ENCODE data around the gene TRPV5.

Gene TRPV5

DNA sequence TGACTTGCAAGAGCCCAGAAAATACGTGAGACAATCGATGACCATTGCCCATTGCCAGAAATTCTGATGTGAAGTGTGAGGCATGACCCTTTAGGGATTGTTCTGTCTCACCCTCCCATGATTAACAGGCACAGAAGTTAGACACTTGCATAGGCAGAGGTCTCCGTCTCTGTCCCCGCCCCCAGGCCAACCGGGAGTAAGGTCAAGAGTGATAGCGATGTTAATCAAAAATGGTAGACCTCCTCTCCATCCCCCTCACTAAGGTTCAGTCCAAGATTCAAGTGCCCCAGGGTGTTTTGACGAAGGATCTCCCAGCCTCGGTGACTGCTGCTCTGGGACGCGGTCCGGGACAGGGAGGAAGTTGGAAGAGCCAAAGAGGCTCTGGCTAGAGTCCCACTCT lies 25.3 kb downstream of the TRPV5 start:
- no peak for DNase-seq

DNA sequence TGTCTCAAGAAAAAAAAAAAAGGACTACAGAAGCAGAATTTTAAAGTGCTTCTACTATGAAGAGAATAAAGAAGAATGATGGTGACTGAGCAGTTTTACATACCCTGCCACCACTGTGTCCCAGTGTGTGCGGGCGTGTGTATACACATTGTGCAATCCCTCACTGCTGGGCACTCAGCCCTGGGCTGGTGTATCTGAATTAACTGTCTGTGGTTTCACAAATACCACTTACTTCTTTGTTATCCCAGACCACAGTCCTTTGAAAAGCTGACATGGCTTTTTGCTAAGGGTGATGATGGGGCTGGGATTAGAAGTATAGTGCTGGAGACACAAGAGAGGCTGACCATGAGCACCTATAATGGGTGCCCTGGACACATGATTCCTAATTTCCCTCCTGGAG lies 26.9 kb downstream of the TRPV5 start:
- no peak for DNase-seq

DNA sequence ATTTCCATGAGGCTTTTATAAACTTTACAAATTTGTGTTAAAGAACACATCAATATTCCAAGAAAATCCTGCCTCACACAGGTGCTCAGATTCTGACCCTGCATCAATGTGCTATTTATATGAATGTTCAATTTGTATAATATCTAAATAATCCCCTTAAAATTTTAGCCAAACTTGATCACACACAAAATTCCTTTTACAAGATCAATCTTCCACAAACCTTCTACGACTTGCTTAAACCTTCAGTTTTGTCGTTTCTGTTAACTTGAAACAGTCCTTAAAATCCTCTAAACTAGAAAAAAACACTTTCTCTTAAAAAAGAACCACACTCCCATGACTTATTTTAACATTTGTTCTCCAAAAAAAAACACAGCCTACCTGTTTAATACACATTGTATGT lies 27.8 kb downstream of the TRPV5 start:
- DNase-seq = no peak

DNA sequence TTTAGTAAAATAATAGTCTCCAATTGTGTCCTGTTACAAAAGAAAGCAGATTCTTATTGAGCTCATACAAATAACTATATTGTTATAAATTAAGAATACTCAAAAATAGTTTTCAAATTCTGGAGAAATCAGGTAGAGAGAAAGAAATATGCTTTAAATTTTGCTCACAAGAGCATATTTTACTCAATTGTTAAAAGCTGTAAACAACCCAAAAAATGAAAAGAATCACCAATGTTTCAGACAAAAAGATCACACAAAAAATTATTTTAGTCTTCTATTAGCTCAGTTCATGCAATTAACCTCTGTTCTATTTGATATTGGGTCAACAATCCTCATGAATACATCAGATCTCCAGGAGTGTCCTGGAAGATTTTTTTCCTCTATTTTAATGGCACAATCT lies 29.4 kb downstream of the TRPV5 start:
- no peak for DNase-seq

DNA sequence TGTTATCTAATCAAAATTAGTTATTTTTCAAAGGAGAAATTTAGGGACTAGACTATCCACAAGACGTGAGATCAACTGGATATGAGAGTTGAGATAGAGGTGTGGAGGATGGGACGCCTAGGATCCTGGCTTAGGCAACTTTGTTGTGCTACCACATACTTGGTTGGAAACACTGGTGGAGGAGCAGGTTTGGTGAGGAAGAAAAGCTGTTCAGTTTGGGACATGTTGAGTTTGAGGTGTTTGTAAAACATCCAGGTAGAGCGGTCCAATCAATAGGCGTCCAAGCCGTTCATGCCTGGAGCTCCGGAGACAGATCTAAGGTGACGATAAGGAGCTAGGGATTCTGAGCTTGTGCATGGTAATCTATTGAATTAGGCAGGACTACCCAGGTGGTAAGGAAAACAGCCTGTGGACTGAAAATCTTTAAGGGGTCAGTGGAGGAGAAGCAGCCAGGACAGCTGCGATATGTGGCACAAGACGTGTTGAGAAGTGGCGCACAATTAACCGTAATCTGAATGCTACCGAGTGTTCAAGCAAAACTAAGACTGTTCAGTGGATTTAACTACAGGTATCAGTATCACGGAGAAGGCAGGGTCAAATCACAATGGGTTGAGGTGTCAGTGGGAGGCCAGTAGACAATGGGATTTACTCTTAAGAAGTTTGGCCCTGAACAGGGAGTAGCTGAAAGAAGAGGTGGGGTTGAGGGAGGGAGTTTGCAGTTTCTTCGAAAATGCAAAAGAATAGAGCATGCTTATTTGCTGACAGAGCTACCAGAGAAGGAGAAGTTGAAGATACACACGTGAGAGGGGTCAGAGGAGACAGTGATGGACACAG lies 31.9 kb downstream of the TRPV5 start:
- DNase-seq = no peak

DNA sequence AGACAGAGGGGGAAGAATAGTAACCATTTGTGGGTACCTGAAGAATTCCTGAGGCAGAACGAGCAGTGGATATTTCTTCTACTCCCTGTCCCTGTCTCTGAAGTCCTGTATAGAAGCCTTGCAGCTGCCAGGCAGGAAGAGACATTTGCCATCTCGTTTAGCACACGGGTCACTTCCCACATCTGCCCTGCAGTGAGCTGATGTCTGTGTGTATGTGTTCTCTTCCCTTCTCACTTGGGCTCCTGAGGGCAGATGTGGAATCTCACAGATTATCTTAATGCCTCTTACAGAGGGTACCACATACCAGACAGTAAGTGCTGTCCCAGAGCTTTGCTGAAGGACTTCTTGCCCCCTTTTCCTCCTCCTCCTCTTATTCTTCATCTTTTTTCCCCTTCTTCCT lies 33.9 kb downstream of the TRPV5 start:
- no peak for DNase-seq

DNA sequence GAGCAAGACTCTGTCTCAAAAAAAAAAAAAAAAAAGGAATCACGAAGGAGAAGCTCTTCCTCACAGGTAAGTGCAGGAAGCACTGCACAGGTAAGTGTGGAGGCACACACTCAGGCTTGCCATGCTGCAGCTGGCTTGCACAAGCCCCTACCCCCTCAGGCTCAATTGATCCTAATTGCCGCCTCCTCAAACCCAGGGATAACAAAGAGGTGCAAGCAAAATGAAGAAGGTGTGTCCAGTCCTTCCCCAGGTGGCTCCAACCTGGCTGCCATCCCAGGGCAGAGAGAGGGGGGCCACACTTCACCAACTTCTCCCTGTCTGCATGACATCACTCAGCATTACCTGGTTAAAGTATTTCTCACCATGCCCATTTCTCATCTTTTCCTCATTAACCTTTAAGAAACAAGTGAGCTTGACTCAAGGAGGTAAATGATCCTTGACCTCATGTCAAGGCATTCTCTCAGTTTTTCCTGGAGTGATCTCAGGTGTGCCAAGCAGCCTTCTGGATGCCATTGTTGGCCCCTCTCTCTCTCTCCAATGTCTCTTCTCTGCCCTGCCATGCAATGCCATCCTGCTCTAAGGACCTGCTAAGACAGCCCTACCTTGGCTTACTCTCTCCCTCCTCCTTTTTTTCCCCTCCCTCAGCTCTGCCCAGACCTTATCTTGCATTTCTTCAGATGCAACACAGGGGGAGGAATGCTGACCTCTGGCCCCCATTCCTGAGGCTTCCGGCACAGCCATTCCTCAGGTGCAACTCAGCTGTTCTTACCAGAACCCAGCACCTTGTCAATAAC lies 35.0 kb downstream of the TRPV5 start:
- DNase-seq = no peak

DNA sequence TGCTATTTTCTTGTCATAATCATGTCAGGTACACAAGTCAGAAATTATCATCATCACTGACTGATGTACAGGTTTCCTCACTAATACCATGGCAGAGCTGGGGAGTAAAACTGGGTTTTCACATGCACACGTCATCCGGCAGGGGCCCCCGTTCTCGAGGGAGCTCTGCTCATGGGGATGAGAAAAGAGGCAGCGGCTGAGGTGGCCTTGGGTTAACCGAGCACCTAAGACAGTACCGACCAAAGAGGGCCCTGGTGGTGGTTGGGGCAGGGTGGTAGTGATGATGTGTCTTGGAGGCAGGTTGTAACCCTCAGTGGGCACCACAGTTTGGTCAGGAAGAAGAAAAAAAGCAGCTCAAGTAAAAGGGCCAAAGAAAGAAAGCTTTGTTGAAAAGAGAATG lies 35.9 kb downstream of the TRPV5 start:
- no peak for DNase-seq

DNA sequence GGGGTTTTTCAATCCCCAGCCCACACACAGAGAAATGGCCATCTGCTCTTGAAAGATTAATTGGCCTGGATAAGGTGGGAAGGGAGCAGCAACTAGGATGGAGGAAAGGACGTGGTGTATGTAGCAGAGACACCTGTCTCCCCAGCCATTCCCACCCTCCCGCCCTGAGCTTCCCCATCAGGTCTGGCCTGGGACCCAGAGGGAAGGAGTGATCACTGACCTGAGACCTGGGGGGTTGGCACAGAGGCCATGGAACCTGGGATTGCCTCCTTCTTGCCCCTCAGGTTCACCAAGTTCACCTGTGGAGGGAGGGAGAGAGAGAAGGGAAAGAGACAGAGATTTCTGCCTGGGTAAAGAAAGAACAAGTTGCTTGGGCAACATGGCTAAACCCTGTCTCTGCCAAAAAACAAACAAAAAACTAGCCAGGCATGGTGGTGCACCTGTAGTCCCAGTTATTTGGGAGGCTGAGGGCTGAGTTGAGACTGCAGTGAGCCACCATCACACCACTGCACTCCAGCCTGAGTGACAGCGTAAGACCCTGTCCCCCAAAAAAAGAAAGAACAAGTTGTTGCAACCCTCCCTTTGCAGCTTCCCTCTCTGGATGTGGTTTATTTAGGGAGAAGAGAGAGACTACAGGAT lies 36.7 kb downstream of the TRPV5 start:
- no peak for DNase-seq

DNA sequence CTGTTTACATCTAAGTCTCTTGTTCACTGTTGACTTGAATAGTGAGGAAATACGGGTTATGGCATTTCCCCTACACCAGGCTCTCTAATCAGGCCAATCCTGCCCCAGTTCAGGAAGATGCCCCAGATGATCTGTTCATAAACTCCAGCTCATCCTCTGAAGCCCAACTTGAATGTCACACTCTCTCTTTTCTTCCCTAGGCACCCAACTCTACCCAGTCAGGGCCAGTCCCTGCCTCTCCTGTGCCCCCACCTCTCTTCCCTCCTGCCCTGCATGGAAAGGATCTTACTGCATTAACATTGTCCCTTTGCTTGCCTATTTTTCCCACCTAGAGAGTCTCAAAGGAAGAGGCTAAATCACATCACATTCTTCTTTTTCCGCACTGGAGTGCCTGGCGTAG lies 37.4 kb downstream of the TRPV5 start:
- no peak for DNase-seq

DNA sequence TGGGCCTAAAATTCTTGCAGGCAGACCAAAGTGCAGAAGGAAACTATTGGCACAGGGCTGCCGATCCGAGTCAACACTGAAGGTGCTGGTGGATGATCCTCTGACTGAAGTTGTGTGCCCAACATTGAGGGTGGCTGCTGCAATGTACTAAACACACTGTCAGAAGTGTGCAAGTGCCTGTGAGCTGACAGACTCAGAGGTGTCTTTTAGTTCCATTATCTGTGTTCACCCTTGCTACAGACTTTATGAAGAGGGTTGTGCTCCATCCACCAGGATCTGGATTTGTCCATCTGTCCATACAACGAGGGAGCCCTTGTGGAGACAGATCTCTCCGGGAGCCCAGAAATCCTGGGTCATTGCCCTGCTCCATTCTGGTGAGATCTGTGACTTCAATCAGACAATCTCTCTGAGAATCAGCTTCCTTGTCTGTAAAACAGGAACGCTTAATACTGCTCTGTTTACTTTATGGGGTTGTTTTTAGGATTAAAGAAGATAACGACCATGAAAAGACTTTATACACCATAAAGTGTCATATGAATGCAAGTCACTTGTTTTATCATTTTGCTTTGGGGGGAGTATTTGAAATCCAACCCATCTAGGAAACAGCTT lies 38.5 kb downstream of the TRPV5 start:
- DNase-seq = no peak

DNA sequence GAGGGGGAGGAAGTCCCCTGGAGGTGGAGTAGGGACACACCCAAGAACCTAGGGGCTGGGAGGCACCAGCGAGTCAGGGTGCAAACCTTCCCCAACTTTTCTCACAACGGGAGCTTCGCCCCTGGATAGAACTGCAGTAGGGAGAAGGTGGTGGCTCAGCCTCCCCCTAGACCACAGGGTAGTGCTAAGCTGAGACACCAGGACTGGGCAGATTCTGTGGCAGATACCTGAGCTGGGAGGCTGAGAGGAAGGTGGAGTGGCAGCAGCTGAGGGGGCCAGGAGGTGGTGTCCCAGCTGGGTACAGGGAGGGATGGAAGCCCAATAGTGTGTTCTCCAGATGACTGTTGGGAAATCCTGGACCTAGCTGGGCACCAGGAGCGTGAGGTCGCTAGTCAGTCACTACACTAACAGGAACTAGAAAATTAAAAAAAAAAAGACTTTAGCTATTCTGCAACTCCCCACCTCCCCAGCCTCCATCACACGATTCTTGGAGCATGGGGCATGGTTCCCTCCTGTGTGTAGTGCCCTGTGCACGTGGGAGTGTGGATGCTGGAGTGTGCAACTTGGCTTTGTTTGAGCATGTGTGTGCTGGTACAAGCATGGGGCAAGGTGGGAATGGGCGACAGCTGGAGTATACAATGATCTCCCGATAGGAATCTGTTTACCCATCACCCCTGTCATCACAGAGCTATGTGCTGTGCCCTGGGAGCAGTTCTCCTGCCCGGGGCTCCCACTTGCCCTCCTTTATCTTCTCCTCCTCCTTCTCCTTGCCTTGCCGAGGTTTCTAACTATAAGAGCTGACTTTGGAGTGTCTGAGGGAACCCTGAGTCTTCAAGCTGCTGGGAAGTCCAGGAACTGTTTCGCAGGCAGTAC lies 39.2 kb downstream of the TRPV5 start:
- DNase-seq = no peak

DNA sequence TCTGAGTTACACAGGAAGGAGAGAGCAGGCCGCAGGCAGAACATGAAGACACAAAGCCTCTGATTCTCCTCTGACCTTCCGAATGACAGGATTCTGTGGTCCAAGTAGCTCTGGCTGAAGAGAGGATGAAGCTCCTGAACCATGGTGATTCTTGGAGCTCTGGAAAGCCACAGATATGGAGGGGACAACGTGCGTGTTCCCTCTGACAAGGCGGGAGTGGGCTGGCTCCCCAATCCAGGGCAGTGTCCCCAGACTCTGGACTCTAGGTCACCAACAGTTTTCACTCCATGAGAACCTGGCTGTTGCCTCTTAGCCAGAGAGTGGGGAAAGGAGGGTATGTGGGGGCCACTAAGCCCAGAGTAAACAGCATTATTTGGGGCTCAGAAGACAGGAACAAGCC lies 40.6 kb downstream of the TRPV5 start:
- DNase-seq = no peak

DNA sequence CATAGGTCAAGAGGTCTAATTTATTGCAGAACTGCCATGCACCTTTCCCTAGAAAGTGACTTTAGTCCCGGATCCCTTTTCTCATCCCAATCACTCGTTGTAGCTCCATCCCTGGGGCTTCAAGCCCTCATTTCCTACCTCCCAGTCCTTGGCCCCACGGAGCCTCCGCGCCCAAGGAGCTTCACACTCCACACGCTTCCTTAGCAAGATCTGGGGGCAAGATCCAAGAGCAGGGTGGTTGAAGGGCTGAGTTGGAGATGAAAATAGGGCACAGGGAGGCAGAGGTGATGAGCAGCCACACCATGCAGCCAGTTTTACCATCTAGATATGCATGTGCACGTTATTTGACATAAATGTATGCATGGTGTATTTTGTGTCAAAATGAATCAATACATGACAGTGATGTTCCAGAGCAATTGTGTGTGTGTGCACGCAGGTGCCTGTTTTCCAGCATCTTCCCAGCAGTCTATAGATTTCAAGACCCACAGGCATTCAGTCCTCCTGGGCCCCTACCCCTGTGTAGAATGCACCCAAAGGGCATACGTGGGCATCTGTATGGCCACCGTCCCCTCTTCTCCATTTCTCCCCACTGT lies 42.0 kb downstream of the TRPV5 start:
- no peak for DNase-seq

DNA sequence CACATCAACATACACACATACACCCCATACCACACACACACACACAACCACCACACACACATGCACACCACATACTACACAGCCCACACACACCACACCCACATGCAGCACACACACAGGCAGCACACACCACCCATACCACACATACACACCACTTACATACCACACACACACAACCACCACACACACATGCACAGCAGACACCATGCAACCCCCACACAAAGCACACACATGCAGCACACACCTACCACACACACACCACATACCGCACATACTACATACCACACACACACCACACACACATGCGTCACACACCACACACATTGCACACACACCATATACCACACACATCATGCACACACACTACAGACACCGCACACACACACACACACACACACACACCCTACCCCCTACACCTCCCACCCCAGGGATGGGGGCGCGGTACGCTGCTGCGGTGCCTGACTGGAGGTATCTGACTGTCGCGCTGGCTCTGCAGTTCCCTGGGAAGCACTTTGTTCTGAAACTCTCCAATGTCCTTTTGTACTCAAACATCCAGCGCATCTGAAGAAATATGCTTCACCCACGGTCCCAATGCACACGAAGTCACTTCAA lies 42.6 kb downstream of the TRPV5 start:
- DNase-seq = no peak

DNA sequence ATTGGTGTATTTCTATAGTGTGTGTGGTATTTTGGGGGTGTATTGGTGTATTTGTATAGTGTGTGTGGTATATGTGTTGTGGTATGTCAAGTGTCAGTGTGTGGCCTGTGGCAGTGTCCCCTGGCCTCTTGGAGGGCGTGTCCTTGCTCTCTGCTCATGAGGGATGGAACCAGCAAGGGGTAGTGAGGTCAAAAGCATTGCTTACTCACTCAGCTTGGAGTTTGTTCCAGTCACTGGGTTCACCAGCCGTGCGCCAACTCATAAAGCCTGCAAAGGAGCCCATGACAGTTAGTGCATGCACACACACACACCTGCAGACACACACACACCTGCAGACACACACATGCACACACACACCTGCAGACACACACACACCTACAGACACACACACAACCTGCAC lies 43.7 kb downstream of the TRPV5 start:
- DNase-seq = no peak

DNA sequence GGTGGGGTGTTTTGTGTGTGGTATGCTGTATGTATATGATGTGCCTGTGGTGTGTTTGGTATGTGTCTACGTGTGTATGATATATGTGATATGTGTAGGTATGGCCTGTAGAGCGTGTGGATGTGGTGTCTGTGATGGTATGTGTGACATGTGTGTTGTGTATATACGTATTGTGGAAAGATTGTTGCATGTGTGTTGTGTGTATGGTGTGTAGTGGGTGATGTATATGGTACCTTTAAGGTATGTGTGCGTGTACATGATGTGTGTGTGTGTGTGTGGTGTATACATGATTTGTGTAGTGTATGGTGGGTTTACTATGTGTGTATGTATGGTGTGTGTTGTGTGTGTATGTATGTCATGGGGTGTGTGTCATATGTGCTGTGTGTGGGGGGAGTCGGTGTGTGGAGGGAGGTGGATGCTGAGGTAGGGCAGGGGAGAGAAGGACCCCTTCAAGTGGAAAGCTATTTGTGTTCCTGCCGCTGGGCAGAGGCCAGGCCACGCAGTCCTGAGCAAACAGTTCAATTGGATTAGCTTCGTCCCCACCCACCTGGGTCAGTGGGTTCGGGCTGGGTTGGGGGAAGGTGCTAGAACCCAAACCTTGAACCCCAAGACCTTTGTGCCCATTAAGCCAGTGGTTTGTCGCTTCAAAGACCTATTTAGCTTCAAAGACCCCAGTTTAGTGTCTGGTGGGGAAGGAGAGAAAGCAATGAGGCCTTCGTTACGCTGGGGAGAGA lies 46.1 kb downstream of the TRPV5 start:
- no peak for DNase-seq

DNA sequence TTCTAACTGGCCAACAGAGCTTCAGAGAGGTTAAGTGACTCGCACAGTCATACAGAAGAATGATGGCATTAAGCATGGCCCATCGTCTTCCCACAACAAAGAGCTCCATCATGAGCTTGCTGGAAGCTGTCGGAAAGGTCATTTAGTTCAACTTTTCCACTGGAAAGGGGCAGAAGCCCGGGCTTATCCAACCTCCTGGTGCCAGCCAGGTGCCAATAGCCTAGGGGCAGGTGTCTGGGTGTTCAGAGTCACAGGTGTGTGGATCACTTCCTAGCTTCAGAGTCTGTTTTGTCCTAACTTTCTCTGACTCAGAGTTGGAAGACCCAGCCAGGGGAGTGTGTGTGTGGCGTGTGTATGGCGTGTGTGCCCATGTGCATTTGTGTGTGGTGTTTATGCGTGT lies 46.7 kb downstream of the TRPV5 start:
- DNase-seq = no peak

DNA sequence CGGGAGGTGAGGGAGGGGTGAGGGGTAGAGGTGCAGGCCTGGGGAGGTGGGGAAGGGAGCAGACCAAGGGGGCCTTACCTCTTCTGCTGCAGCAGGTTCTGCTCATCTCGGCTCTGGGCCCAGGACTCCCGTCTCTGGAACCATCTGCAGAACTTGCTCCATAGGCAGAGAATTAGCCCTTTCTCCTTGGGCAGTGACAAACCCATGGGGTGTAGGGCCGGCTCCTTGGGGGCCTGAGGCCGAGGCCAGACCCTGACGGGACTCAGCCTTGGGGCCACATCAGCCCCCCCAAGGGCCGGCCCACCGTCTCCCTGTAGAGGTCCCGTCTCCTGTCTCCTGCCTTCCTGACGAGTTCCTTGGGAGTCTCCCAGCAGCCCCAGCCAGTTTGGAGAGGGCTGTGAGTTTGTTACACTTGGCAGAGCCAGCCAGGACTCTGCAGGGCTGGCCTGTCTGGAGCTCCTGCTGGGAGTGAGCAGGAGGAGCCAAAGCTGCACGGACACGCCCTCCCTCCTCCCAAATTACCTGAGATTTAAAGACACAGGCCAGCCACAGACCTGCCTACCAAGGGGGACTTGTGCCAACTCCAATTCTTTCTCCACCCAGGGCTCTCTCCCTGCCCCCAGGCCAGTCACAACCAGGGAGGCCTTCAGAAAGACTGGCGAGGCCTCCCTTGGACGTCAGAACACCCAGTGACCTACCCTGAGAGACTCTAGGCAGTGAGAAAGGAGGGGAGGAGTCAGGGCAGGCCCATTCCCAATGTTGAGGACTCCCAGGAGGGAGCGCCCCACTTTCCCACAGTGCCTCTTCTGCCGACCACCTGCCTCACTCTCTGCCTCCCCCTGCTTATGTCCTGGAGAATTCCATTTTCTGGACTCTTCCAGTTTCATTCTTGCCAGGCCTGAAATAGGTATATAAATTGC lies 48.0 kb downstream of the TRPV5 start, which contains the start of gene TRPV6:
TRPV6 (minus strand) TSS at position 435 of the 920 bp plus-strand sequence.
- no peak for DNase-seq

DNA sequence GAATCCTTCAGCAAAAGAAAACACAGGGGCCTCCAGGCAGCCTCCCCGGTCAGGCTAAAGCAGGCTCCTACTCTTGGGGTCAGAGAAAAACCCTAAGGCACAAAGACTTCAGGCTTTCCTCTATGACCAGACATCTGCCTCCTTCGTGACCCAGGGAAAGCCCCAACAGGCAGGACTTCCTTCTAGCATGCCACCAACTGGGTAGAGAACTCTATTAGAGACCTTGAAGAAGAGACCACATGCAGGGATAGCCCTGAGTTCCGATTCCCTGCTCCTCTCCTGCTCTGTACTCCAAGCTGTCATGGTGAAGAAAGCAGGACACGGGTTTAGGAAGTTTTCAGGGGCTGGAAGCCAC lies 49.3 kb downstream of the TRPV5 start:
- DNase-seq = no peak

Data from NCI-H1048 (cell line).